ENCODE measurements around the gene RNASE13. TPM values are rescaled to one million over a fixed set of nuclear protein-coding genes. Genes with fewer than 3 reads are reported as not detected.

Gene RNASE13
- polyA plus RNA-seq, 1 experiment, result not detected

DNA sequence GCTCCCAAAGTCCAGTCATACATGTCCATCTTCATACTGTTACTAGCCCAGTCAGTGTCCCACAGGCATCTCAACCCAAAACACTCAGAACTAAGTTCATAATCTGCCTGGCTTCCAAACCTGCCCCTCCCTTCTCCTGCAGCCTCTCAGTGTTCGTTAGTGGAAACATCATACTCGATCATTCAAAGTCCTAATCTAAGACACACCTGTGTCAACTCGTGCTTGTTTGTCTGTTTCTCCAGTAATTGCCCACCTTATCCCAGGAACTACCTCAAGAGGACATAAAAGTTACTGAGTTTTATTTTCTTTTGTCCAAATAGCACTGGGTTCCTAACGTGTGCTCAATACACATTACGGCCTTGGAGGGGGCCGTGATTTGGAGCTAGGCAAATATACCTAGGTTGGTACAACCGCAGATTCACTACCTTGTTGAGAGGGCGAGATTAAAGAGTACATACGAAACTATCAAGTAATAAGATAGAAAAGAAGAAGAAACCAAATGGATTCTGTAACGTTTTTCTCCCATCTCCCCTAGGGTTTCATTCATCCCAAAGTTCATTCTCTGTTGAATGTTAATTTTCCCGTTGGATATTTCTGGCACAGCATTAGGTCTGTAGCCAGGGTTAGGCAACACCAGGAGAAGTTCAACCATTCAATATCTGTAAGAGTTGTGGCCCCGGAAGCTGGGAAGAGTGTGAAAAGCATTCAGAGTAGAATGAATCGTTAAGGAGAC is 26.2 kb upstream of the RNASE13 start:
- no peak overlapping the region for H3K27ac ChIP-seq (ENCODE audit: low read depth, low read length)
- TF ChIP-seq, protein P1, sequence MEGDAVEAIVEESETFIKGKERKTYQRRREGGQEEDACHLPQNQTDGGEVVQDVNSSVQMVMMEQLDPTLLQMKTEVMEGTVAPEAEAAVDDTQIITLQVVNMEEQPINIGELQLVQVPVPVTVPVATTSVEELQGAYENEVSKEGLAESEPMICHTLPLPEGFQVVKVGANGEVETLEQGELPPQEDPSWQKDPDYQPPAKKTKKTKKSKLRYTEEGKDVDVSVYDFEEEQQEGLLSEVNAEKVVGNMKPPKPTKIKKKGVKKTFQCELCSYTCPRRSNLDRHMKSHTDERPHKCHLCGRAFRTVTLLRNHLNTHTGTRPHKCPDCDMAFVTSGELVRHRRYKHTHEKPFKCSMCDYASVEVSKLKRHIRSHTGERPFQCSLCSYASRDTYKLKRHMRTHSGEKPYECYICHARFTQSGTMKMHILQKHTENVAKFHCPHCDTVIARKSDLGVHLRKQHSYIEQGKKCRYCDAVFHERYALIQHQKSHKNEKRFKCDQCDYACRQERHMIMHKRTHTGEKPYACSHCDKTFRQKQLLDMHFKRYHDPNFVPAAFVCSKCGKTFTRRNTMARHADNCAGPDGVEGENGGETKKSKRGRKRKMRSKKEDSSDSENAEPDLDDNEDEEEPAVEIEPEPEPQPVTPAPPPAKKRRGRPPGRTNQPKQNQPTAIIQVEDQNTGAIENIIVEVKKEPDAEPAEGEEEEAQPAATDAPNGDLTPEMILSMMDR (IDR thresholded peaks at IDR 0.05; ENCODE audit: low read depth, low read length), result no peak
- no peak for DNase-seq (ENCODE audit: low read depth, low spot score)
- H3K27me3 ChIP-seq (ENCODE audit: control insufficient read depth, insufficient read depth, low read length), result no peaks in the 10 kb centered on the region
- ChIA-PET CTCF (interaction anchor here (1.6 to 3.1 kb wide), 4 partner anchors 10 to 56 kb away, joined by 6 to 38 read pairs (median 9); no protein-coding TSS in a partner anchor), POLR2A (no interaction called here)
- no peaks in the 10 kb centered on the region for H3K9me3 ChIP-seq (ENCODE audit: control insufficient read depth, insufficient read depth, low read length)
- H3K4me3 ChIP-seq (ENCODE audit: low read depth, low read length), result no peak overlapping the region

DNA sequence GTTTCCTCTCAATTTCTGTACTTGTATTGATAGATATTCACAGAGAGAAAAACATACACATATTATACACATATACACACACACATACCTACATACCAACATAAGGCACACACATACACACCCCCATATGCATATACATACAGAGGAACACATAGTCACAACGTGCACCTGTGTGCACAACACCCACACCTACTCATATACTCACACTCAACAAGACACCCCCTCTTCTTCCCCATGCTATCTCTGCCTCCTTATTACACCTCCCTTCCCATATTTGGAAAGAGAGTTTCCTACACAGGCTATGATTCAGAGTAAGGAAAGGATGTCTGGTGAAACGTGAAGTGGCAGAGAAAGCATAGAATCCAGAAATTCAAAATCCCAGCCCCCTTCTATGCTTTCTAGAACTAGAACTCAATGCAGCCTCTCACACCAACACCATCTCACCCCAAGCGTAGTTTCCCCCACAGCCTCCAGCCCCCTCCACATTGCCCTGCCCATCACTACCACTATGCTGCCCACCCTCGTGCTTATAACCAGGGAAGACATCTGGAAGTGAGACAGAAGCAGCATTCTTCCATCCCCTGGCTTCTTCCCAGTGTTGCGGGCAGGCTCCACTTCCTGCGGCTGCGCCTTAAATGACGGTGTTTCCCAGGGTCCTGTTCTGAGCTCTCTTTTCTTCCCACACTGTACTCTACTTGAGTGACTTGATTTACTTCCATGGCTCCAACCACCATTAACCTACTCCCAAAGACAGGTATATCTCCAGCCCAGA is 25.4 kb upstream of the RNASE13 start:
- no peak for DNase-seq (ENCODE audit: low read depth, low spot score)
- Histone ChIP-seq H3K9me3 (ENCODE audit: control insufficient read depth, insufficient read depth, low read length) (no peaks in the 10 kb centered on the region), H3K27me3 (ENCODE audit: control insufficient read depth, insufficient read depth, low read length) (no peaks in the 10 kb centered on the region), H3K27ac (ENCODE audit: low read depth, low read length) (no peak overlapping the region), H3K4me3 (ENCODE audit: low read depth, low read length) (no peak overlapping the region)
- TF ChIP-seq, protein P1 (IDR thresholded peaks at IDR 0.05; ENCODE audit: low read depth, low read length), result no peak
- ChIA-PET POLR2A (no interaction called here), CTCF (interaction anchor here (1.4 to 2.8 kb wide), 4 partner anchors 8 to 55 kb away, joined by 8 to 14 read pairs (median 9); no protein-coding TSS in a partner anchor)

DNA sequence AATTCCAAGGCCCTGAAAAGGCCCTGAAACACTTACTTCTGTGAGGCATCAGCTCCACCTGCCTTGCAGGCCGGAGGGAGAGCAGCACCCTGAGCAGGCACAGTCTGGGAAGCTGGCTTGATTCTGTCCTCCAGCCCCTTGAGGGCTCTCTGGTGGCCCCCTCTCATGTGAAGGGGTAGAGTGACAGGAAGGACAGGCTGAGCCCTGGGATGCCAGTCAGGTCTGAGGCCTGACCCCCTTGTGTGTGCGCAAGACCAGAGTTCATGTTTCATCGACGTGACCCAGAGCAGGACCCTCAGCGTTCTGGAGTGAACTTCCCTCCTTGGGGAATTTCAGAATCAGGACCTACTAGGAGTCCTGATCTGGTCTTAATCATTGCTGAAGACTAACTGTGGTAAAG is 24.3 kb upstream of the RNASE13 start:
- TF ChIP-seq, protein P1 (IDR thresholded peaks at IDR 0.05; ENCODE audit: low read depth, low read length), result no peak
- no peak for DNase-seq (ENCODE audit: low read depth, low spot score)
- H3K27ac ChIP-seq (ENCODE audit: low read depth, low read length), result no peak overlapping the region
- no peak overlapping the region for H3K4me3 ChIP-seq (ENCODE audit: low read depth, low read length)
- no peaks in the 10 kb centered on the region for H3K27me3 ChIP-seq (ENCODE audit: control insufficient read depth, insufficient read depth, low read length)
- POLR2A ChIA-PET, result no interaction called here
- H3K9me3 ChIP-seq (ENCODE audit: control insufficient read depth, insufficient read depth, low read length), result no peaks in the 10 kb centered on the region
- CTCF ChIA-PET, result interaction anchor here (1.4 to 2.2 kb wide), 2 partner anchors 10 to 44 kb away, joined by 8 to 14 read pairs; no protein-coding TSS in a partner anchor

DNA sequence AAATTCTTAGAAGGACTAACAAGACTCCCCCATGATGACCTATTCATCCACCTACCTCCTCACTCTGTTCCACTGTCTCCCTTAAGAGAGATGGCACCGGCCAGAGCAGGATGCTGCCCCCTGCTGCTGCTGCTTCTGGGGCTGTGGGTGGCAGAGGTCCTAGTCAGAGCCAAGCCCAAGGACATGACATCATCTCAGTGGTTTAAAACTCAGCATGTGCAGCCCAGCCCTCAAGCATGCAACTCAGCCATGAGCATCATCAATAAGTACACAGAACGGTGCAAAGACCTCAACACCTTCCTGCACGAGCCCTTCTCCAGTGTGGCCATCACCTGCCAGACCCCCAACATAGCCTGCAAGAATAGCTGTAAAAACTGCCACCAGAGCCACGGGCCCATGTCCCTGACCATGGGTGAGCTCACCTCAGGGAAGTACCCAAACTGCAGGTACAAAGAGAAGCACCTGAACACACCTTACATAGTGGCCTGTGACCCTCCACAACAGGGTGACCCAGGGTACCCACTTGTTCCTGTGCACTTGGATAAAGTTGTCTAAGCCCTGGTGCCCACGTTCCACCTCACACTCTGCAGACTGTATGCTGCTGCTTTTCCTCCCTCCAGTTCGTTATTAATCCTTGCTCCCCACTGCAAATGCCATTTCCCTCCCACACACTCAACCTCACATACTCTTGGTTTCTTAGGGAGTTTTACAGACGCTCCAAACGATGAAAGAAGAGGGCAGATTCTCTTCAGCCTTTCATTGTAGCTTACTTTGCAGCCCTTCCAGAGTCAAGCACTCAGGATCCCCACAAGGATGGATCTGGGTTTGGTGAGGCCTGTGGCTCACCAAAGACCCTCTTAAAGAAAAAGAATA is 23.4 kb upstream of the RNASE13 start, which contains the start of gene RNASE8:
TSS of gene RNASE8 (plus strand) at position 20 of the 873 bp plus-strand sequence. CDS start at position 91, 71 bp downstream.
- no peaks in the 10 kb centered on the region for H3K9me3 ChIP-seq (ENCODE audit: control insufficient read depth, insufficient read depth, low read length)
- ChIA-PET CTCF (interaction anchor here (0.7 to 2.2 kb wide), 4 partner anchors 10 to 45 kb away, joined by 3 to 14 read pairs (median 6); no protein-coding TSS in a partner anchor), POLR2A (no interaction called here)
- DNase-seq (ENCODE audit: low read depth, low spot score), result no peak
- no peak within 1 kb of the TSS for H3K4me3 ChIP-seq (ENCODE audit: low read depth, low read length)
- TF ChIP-seq, protein P1 (IDR thresholded peaks at IDR 0.05; ENCODE audit: low read depth, low read length), result peak; percentile 32
- H3K27me3 ChIP-seq (ENCODE audit: control insufficient read depth, insufficient read depth, low read length), result no peaks in the 10 kb centered on the region
- peak within 1 kb of the TSS; percentile 52 for H3K27ac ChIP-seq (ENCODE audit: low read depth, low read length)

Measured in AG04450 (cell line).